Measurements from ENCODE around the gene IGHMBP2. TPM values are rescaled to one million over a fixed set of nuclear protein-coding genes. Genes with fewer than 3 reads are reported as not detected.
A peak's percentile ranks its signal among the peaks of the same experiment; 100 is the strongest.

IGHMBP2 gene
- total and polyA plus RNA-seq, 9 of the 15 experiments (the other 6 are each of a cell fraction or from before 2014, with no cell fraction given): 1.6 to 24.8 (median 14.5) TPM

DNA sequence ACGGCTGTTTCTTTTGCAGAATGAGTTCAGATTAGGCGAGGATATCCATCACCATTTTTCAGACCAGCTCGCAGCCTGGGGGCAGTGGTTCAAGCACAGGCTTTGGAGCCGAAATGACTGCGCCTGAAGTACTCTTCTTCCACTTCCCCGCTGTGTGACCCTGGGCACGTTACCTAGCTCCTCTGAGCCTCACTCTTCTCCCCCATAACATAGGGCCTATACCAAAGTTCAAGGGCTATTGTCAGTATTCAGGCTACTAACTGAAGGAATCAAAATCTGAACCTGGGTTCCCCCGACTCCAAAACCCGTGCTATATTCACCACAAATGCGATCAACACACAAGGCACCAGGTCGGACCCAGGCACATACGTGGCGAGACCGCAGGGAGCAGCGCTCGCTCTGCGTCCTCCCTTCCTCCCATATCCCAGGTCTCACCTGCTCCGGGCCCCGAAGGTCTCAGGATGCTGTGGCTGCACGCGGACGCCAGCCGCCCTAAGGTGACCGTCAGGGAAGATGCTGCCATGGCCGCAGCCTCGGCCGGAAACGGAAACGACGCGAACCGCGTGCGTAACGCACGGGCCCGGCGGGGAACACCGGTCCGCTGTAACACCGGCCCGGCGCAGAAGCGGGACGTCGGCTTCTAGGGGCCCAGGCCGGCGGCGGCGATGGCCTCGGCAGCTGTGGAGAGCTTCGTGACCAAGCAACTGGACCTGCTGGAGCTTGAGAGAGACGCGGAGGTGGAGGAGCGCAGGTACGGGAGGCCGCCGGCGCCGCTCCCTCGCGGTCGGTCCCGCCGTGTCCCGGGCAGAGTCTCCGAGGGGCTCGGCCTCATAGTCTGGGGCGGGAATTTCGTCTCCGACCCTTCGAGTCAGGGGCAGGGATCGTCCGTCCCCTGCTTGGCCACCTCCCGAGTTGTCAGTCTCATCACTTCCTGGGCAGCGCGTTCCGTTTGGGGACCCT is at the start of gene IGHMBP2, which contains the start of gene MRPL21 (continued):
- TF ChIP-seq HDGF (IDR thresholded peaks at IDR 0.05) (no peak), TAF7 (tag; IDR thresholded peaks at IDR 0.05) (peak; percentile 93), POLR2H (tag; IDR thresholded peaks at IDR 0.05; ENCODE audit: low read depth) (peak; percentile 53; the same call in 1 of the 2 replicates), ZNF140 (CRISPR knock-in tag; IDR thresholded peaks at IDR 0.05) (no peak), SP2 (IDR thresholded peaks at IDR 0.05; ENCODE audit: extremely low read depth, low read depth, low read length, poor library complexity, severe bottlenecking) (no peak), RBM25 (IDR thresholded peaks at IDR 0.05; ENCODE audit: low read depth, low read length, severe bottlenecking) (peak; percentile 88), IFI16 (CRISPR knock-in tag; IDR thresholded peaks at IDR 0.05) (0 out of 2 replicates have a peak, but pooled peaks have one; percentile 13), CCAR2 (IDR thresholded peaks at IDR 0.05; ENCODE audit: low read depth, low read length) (no peak), TEAD4 (IDR thresholded peaks at IDR 0.05; ENCODE audit: low read length) (peak; percentile 13; the same call in 1 of the 2 replicates), TEAD4 (CRISPR knock-in tag; IDR thresholded peaks at IDR 0.05; ENCODE audit: borderline replicate concordance) (no peak), ZNF589 (CRISPR knock-in tag; IDR thresholded peaks at IDR 0.05; ENCODE audit: low read depth) (peak; percentile 57; the same call in 1 of the 2 replicates), HDAC2 (IDR thresholded peaks at IDR 0.05) (peak; percentile 74), C11orf30 (IDR thresholded peaks at IDR 0.05; ENCODE audit: low read depth) (peak; percentile 99)
- TF ChIP-seq, protein P1, sequence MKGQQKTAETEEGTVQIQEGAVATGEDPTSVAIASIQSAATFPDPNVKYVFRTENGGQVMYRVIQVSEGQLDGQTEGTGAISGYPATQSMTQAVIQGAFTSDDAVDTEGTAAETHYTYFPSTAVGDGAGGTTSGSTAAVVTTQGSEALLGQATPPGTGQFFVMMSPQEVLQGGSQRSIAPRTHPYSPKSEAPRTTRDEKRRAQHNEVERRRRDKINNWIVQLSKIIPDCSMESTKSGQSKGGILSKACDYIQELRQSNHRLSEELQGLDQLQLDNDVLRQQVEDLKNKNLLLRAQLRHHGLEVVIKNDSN (CRISPR knock-in tag; IDR thresholded peaks at IDR 0.05): no peak
- TF ChIP-seq, protein P2, sequence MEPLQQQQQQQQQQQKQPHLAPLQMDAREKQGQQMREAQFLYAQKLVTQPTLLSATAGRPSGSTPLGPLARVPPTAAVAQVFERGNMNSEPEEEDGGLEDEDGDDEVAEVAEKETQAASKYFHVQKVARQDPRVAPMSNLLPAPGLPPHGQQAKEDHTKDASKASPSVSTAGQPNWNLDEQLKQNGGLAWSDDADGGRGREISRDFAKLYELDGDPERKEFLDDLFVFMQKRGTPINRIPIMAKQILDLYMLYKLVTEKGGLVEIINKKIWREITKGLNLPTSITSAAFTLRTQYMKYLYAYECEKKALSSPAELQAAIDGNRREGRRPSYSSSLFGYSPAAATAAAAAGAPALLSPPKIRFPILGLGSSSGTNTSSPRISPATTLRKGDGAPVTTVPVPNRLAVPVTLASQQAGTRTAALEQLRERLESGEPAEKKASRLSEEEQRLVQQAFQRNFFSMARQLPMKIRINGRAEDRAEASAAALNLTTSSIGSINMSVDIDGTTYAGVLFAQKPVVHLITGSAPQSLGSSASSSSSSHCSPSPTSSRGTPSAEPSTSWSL (CRISPR knock-in tag; IDR thresholded peaks at IDR 0.05; ENCODE audit: borderline replicate concordance): peak; percentile 66; the same call in 1 of the 2 replicates
